ENCODE results near the gene SUCO.

The SUCO gene

GRCh38 chr1:172653015-172653709 lies 120.2 kb downstream of the SUCO start:
- no peak for DNase-seq

GRCh38 chr1:172654535-172654934 lies 121.6 kb downstream of the SUCO start:
- no peak for DNase-seq

DNA sequence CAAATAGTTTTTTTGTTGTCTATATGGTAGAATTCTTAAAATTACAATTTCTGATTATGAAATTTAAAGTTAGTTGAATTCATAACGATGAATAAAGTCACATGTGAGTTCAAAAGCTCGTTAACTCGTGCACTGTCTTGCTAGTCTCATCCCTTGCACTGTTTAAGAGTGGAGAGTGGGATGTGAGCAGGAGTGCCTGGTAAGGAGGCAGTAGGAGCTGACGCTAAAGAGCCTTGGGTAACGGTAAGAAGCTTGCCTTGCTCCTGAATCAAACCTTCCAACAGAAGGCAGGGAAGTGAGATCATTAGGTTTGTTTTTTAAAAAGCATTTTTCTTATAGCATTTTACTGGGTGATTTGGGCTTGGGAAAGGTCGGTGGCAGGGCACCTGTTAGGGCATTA lies 123.6 kb downstream of the SUCO start:
- DNase-seq = no peak

- no peak for DNase-seq
Observed at GRCh38 chr1:172657586-172657985, 124.6 kb downstream of the SUCO start.

DNA sequence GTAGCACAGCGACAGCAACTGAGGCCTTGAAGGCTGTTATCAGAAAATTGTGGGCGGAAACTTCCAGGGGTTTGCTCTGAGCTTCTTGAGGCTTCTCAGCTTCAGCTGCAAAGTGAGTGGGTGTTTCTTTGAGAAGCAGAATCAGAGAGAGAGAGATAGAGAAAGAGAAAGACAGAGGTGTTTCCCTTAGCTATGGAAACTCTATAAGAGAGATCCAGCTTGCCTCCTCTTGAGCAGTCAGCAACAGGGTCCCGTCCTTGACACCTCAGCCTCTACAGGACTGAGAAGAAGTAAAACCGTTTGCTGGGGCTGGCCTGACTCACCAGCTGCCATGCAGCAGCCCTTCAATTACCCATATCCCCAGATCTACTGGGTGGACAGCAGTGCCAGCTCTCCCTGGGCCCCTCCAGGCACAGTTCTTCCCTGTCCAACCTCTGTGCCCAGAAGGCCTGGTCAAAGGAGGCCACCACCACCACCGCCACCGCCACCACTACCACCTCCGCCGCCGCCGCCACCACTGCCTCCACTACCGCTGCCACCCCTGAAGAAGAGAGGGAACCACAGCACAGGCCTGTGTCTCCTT lies 126.0 kb downstream of the SUCO start, which contains the start of gene FASLG:
Gene FASLG, plus strand, starts transcription at position 233 of the 583 bp plus-strand sequence. Its CDS starts 99 bp downstream, at position 332.
- peak; percentile 65 to 74 for DNase-seq

GRCh38 chr1:172661107-172661506 lies 128.2 kb downstream of the SUCO start:
- DNase-seq = no peak

Measured in activated CD4-positive, alpha-beta T cell treated with anti-CD3 and anti-CD28 coated beads, Interleukin-2, amount 50 U/mL, for 4 hours (primary cell).